ENCODE results near the gene PNKD.

PNKD gene

DNA sequence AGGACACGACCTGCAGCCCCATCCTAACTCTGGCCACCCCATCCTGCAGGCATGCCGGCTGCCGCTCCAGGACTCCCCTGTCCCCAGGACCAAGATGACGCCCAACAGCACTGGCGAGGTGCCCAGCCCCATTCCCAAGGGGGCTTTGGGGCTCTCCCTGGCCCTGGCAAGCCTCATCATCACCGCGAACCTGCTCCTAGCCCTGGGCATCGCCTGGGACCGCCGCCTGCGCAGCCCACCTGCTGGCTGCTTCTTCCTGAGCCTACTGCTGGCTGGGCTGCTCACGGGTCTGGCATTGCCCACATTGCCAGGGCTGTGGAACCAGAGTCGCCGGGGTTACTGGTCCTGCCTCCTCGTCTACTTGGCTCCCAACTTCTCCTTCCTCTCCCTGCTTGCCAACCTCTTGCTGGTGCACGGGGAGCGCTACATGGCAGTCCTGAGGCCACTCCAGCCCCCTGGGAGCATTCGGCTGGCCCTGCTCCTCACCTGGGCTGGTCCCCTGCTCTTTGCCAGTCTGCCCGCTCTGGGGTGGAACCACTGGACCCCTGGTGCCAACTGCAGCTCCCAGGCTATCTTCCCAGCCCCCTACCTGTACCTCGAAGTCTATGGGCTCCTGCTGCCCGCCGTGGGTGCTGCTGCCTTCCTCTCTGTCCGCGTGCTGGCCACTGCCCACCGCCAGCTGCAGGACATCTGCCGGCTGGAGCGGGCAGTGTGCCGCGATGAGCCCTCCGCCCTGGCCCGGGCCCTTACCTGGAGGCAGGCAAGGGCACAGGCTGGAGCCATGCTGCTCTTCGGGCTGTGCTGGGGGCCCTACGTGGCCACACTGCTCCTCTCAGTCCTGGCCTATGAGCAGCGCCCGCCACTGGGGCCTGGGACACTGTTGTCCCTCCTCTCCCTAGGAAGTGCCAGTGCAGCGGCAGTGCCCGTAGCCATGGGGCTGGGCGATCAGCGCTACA lies 7.4 kb upstream of the PNKD start:
- TF ChIP-seq GATA2 (IDR thresholded peaks at IDR 0.05; ENCODE audit: low read depth, low read length), result no peak
- TF ChIP-seq GATA3 (IDR thresholded peaks at IDR 0.05; ENCODE audit: low read depth, low read length), result no peak

DNA sequence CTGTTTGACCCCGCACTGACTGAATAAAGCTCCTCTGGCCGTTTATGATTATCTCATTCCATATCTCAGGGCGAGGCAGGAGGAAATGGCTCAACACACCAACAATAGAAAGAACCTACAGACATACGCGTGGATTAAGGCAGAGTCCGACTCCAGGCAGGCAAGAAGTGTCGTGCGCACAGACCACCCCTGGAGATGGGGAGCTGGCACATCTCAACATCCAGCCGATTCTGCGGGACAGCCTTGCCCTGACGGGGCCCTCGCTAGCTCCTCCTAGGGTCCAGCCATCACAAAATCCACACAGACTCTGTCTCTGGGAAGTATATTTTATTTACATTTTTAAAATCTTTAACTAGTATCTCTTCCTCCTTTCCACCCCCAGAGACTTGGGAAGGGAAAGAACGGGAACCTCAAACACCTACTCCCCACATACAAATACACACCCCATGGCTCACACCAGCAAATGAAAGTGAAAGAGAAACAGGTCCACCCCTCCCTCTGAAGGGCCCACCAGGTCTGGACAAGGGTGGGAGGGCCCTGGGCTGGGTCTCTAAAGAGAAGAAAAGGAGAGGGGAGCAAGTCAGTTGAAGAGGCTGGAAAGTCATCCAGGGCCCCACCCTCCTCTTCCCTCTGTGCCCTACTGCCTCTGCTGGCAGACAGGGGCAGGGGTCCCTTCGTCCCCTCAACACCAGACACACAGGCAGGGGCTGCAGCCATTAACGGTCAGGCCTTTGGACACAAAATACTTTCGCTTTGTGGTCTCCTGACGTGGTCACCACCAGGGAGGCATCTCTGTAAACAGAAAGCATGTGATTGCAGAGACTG lies 6.3 kb upstream of the PNKD start:
- TF ChIP-seq GATA3 (IDR thresholded peaks at IDR 0.05; ENCODE audit: low read depth, low read length) (no peak), GATA2 (IDR thresholded peaks at IDR 0.05; ENCODE audit: low read depth, low read length) (no peak)

DNA sequence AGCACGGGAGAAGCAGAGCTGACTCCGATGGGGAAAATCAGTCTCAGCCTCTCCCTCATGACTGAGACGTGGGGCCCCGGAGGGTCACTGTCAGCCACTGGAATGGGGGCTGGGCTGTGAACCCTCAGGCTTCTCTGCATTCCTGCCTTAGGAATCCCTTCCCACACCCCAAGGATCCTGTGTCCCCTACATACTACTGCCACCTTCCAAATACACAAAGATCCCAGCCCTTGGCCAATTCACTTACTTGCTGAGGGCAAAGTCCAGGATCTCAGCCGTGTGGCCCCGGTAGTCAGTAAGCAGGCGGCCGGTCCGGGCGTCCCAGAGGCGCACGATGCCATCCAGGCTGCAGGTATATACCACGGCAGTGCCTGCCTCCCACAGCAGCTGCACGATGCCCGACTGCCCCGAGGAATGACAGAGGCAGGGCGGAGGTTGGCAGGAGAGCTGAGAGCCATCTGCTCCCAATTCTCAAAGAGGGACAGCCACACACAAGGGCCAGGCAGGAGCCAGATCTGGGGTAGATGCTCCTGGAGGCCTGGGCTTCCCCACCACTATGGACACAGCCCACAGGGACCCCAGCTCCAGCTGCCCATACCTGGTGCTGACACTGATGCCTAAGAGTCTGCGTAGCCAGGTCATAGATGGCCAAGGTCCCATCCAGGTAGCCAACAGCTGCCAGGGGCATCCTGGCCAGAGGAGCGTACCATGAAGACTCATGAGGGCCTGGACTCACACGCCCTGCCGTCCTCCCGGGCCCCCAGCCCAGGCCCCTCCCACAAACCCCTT lies 5.4 kb upstream of the PNKD start:
- TF ChIP-seq GATA3 (IDR thresholded peaks at IDR 0.05; ENCODE audit: low read depth, low read length) (no peak), GATA2 (IDR thresholded peaks at IDR 0.05; ENCODE audit: low read depth, low read length) (no peak)

DNA sequence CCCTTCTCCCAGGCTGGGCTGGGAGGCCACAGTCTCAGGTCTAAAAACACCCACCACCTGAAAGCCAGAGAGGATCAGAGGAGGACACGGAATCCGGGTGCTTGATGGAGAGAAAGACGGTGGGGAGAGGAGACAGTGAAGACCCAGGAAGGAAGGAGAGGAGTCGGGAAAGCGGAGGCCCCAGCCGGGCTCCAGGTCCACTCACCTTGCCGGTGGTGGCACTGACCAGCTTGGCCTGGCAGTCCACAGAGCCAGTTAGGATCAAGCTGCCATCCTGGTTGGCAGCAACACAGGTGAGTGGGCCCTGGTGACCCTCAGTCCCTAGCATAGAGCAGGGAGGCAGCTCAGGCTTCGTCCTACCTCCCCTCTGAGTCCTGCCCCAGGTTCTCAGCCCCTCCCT lies 4.7 kb upstream of the PNKD start:
- TF ChIP-seq GATA2 (IDR thresholded peaks at IDR 0.05; ENCODE audit: low read depth, low read length), result no peak

DNA sequence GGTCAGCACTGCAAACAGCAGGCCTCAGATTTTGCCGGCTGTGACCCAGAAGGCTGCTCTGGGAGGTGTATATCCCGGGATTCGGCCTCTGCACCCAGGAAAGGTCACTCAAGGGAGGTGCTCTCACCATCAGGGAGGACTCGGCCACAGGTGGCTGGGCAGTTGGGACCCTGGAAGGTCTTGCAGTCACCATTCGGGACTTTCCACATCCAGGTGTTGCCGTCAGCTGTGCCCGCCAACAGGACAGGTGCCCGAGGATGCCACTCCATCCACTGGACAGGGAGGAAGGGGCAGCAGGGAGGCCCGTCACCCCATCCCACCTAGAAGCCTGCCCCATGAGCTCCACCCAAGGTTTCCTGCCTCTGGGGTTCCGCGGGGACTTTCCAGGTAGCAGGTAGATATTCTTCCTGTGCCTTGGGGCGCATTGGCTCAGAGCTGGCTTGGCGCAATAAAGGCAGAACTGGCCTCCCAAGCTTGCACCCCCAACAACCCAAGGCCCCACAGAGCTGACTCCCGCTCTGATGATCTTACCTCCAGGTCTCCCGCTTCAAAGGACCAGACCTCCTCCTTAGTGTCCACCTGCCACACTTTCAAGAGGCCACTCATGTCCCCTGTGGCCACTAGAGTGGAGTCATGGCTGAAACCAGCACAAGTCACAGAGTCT lies 3.9 kb upstream of the PNKD start:
- TF ChIP-seq GATA3 (IDR thresholded peaks at IDR 0.05; ENCODE audit: low read depth, low read length) (no peak), GATA2 (IDR thresholded peaks at IDR 0.05; ENCODE audit: low read depth, low read length) (no peak)

DNA sequence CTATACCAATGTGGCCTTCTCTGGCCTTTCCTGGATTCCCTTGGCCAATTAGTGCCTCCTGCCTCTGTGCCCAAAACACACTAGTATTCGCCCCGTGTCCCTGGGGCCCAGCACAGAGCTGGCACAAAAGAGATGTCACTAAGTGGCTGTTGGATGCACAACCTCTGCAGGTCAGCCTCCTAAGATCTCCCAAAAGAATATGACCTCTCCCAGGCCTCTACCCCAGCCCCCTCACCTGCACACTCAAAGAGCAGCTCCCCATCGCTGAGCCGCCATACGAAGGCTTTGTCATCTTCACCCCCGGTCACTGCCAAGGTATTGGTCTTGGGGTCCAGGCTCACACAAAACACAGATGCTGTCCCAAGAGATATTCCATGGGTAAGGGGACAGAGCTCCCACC lies 3.1 kb upstream of the PNKD start:
- no peak for TF ChIP-seq GATA2 (IDR thresholded peaks at IDR 0.05; ENCODE audit: low read depth, low read length)
- no peak for TF ChIP-seq GATA3 (IDR thresholded peaks at IDR 0.05; ENCODE audit: low read depth, low read length)

DNA sequence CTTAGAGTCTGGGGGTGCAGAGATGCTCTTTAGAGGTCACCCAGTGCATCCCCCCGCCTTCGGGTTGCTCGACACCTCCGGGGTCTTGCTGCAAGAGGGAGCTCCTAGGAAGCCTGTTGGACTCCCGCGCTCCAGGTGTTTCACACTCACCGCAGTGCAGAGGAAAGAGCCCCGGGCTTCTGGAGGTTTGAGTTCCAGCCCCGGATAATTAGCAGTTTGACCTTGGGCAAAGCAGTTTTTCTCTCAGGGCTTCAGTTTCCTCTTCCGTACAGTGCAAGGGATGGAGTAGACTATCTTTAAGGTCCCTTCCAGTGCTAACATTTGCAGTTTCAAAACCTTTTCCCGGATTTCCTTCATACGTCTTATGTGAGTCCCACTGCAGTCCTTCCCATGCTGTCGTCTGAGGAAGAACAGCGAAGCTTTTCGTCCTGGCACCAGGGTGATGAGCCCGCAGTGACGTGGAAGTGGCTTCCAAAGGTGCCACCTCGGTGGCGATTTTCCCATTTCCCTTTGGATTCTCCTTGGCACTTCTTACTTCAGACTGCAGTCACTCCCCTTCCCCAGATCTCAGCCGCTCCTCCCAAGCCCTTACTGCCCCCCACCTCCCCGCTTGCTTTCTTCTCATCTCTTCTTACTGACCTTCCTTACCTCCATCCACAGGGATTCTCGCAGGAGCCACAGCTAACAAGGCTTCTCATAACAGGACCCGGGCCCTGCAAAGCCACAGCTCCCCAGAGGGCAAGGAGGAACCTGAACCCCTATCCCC lies 585 bp downstream of the PNKD start:
- TF ChIP-seq GATA2 (IDR thresholded peaks at IDR 0.05; ENCODE audit: low read depth, low read length), result no peak
- TF ChIP-seq GATA3 (IDR thresholded peaks at IDR 0.05; ENCODE audit: low read depth, low read length), result no peak

DNA sequence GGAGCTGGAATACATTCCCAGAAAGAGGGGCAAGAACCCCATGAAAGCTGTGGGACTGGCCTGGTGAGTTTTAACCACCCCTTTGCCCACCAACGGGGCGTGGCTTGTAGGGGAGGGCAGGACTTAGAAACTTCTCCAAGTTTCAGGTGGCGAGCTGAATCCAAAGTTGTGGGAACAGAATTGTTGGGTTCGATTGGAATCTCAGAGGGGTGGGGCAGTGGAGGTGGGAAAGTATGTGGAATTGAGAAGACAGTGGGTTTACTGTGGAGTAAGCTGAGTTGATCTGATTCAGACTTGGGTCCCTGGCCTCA lies 1.1 kb downstream of the PNKD start:
- TF ChIP-seq GATA2 (IDR thresholded peaks at IDR 0.05; ENCODE audit: low read depth, low read length), result no peak
- TF ChIP-seq GATA3 (IDR thresholded peaks at IDR 0.05; ENCODE audit: low read depth, low read length), result no peak

DNA sequence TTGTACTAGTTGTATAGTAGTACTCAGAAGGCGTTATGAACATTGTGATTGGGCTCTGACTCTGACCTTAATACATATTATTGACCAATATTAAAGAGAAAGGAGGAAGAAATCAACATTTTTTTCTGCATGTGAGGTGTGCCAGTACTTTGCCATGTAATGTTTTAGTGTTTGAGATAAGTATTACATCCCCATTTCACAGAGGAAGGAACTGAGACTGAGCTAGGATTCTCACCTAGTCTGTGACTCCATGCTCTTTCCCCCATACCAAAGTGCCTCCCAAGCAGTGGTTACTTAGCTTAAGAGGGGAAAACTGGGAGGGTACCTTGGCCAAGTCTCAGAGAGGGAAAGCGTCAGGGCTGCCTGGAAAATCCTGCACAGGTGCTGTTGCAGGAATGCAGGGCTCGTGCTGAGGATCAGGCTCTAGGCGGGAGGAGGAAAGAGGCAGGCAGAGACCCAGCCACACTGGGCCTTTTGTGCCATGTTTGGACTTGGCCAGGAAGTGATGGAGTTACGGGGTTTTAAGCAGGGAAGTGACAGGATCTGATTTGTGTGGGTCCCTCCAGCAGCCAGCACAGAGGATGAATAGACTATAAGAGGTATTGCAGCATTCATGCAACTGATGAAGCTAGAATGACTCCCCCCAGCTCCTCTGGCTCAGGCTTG lies 1.7 kb downstream of the PNKD start:
- no peak for TF ChIP-seq GATA2 (IDR thresholded peaks at IDR 0.05; ENCODE audit: low read depth, low read length)
- TF ChIP-seq GATA3 (IDR thresholded peaks at IDR 0.05; ENCODE audit: low read depth, low read length), result no peak

DNA sequence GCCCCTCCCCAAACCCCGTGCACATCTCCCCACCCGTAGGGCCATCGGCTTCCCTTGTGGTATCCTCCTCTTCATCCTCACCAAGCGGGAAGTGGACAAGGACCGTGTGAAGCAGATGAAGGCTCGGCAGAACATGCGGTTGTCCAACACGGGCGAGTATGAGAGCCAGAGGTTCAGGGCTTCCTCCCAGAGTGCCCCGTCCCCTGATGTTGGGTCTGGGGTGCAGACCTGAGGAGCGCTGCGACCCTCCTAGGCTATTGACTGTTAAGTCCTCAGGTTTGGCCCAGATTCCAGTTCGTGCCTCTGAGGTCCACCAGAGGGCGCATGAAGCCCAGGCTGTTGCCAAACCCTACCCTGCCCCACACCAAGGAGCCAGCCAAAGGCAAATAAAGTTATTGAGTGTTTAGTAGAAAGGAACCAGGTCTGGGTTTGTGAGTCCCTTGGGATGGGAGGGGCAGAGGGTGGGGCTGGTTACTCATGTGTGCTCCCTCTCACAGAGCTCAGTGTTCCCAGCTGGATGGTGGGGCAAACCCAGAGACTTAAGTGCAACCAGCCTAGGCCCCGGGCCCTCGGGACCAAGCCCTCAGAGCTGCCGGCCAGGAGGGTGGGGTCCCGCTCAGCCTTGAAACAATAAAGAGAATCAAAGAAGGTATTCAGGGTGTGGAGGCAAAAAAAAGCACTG lies 2.4 kb downstream of the PNKD start:
- TF ChIP-seq GATA3 (IDR thresholded peaks at IDR 0.05; ENCODE audit: low read depth, low read length), result no peak

DNA sequence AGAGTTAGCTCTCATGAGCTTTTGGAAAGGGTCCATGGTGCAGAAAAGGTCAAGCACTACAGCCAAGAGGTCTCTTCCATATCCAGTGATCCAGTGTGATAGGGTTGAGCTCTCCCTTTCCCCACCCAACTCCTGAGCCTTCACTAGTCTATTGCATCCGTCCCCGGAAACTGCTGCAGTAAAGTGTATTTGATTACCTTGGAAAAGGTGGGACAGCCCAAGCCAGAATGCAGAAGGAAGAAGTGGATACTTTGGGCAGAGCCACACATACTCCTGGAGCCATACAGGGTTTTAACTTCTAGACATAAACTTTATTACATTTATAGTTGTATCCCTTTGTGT lies 3.6 kb downstream of the PNKD start:
- no peak for TF ChIP-seq GATA2 (IDR thresholded peaks at IDR 0.05; ENCODE audit: low read depth, low read length)
- no peak for TF ChIP-seq GATA3 (IDR thresholded peaks at IDR 0.05; ENCODE audit: low read depth, low read length)

DNA sequence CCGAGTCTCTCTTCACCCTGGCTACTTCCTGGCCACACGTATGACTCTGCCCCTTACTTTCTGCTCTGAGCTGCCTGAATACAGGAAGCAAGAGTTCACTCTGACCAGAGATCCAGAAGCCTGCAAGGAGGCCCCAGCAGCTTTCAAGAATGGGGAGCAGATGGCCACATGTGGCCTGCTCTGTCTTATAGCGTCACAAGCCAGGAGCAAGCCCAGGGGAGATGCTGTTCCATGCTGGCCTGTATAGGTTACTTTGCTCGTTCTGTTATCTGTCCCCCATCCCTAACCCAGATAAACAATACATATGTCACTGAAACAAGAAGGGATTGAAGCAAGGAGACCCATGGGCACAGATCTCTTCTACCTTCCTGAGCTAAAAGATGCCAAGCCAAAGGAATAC lies 4.3 kb downstream of the PNKD start:
- TF ChIP-seq GATA3 (IDR thresholded peaks at IDR 0.05; ENCODE audit: low read depth, low read length), result no peak
